Measurements from ENCODE around the gene XRCC5. TPM values are rescaled to one million over a fixed set of nuclear protein-coding genes. Genes with fewer than 3 reads are reported as not detected.

Gene XRCC5
- total and polyA plus RNA-seq, 8 donors = 212 to 302 (median 262) TPM

DNA sequence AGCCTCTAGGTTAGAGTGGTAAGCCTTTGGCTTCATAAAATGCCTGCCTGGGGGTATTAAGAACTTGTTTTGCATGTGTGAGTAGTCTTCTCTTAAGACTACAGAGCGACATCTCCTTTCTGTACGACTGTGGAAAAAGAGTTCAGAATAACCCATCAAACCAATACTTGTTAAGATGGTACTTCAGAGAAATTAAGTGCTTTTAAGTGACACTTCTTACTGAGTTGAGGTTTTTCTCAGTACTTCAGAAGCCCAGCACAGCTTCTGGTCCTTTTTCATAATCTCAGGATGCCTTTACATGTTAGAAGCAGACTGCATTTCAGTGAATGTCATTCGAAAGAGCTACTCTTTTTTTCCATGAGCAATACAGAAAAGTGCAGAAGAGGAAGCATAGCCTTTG lies 10.8 kb downstream of the XRCC5 start:
- TF ChIP-seq, protein P1, sequence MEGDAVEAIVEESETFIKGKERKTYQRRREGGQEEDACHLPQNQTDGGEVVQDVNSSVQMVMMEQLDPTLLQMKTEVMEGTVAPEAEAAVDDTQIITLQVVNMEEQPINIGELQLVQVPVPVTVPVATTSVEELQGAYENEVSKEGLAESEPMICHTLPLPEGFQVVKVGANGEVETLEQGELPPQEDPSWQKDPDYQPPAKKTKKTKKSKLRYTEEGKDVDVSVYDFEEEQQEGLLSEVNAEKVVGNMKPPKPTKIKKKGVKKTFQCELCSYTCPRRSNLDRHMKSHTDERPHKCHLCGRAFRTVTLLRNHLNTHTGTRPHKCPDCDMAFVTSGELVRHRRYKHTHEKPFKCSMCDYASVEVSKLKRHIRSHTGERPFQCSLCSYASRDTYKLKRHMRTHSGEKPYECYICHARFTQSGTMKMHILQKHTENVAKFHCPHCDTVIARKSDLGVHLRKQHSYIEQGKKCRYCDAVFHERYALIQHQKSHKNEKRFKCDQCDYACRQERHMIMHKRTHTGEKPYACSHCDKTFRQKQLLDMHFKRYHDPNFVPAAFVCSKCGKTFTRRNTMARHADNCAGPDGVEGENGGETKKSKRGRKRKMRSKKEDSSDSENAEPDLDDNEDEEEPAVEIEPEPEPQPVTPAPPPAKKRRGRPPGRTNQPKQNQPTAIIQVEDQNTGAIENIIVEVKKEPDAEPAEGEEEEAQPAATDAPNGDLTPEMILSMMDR (IDR thresholded peaks at IDR 0.05) = no peak
- DNase-seq = no peak
- peak; percentile 77 for ATAC-seq
- H3K4me1 ChIP-seq = peaks cover 4 to 48% of the 10 kb centered on the region in 2 donors
- no peaks in the 10 kb centered on the region for H3K27me3 ChIP-seq
- intact Hi-C loops (cut with DNase I) = no loop called here
- peaks cover 0 to 90% of the 10 kb centered on the region in 2 donors for H3K36me3 ChIP-seq
- no peak overlapping the region for H3K4me3 ChIP-seq
- no peaks in the 10 kb centered on the region for H3K9me3 ChIP-seq
- H3K27ac ChIP-seq = no peak overlapping the region

DNA sequence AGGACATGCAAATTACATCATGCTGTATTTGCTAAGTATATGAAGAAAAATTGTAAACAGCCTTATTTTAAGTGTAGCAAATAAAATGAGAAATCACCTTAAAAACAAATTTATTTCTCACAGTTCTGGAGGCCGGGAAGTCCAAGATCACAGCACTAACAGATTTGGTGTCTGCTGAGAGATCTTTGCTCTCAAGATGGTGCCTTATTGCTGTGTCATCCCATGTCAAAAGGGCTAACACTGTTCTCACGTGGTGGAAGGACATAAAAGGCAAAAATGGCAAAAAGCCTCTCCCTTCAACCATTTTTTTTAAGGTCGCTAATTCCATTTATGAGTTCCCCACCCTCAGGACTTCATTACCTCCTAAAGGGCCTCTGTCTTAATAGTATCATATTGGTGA lies 12.1 kb downstream of the XRCC5 start:
- ATAC-seq (no peak), DNase-seq (no peak)
- H3K9me3 ChIP-seq = no peaks in the 10 kb centered on the region
- no peak overlapping the region for H3K4me3 ChIP-seq
- TF ChIP-seq, protein P1 (IDR thresholded peaks at IDR 0.05) = no peak
- H3K27ac ChIP-seq = no peak overlapping the region
- no peaks in the 10 kb centered on the region for H3K27me3 ChIP-seq
- intact Hi-C loops (cut with DNase I) = no loop called here
- peaks cover 0 to 100% of the 10 kb centered on the region in 2 donors for H3K36me3 ChIP-seq
- H3K4me1 ChIP-seq = peaks cover 0 to 37% of the 10 kb centered on the region in 2 donors

DNA sequence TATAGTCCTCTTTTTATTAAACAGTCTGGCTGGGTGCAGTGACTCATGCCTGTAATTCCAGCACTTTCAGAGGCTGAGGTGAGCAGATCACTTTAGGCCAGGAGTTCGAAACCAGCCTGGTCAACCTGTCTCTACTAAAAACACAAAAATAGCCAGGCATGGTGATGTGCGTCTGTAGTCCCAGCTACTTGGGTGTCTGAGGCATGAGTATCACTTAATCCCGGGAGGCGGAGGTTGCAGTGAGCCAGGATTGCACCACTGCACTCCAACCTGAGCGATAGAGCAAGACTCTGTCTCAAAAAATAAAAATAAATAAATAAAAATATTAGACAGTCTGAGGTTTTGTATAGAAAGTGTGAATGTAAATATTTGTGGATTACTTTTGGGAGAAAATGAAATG lies 17.8 kb downstream of the XRCC5 start:
- Histone ChIP-seq H3K4me3 (no peak overlapping the region), H3K36me3 (peaks cover 0 to 100% of the 10 kb centered on the region in 2 donors), H3K27ac (no peak overlapping the region), H3K4me1 (peaks cover 0 to 29% of the 10 kb centered on the region in 2 donors), H3K27me3 (no peaks in the 10 kb centered on the region), H3K9me3 (no peaks in the 10 kb centered on the region)
- DNase-seq (no peak), ATAC-seq (no peak)
- intact Hi-C loops (cut with DNase I) = no loop called here
- TF ChIP-seq, protein P1 (IDR thresholded peaks at IDR 0.05) = no peak

DNA sequence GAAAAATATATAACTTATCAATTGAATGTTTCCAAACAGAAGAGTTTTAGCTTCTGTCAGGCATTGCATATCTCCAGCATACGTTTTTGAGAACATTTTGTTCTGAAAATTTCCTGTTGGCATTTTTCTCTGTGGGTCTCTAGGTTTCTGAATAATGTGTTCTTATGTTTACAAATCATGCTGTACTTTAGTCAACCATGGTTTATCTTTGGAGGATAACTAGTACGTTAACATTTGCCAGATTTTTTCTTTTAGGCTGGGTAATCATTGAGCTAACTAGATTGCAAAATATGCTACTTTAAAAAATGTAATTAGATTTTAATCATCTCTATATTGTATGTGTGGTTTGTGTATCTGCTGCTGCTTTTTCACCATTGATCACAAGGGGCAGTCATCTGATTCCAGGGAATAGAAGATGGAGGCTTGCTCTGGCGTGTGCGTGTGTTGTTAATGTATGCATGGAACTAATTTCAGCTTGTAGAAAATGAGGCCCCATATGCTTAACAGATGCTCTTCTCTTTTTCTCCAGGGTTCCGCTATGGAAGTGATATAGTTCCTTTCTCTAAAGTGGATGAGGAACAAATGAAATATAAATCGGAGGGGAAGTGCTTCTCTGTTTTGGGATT lies 21.3 kb downstream of the XRCC5 start:
- TF ChIP-seq, protein P1 (IDR thresholded peaks at IDR 0.05) = no peak
- DNase-seq (no peak), ATAC-seq (no peak)
- Histone ChIP-seq H3K4me1 (peaks cover 0 to 42% of the 10 kb centered on the region in 2 donors), H3K4me3 (no peak overlapping the region), H3K27me3 (no peaks in the 10 kb centered on the region), H3K9me3 (no peaks in the 10 kb centered on the region), H3K36me3 (peaks cover 0 to 100% of the 10 kb centered on the region in 2 donors), H3K27ac (peak overlapping the region in 1 of 2 donors; percentile 6)
- intact Hi-C loops (cut with DNase I) = no loop called here

DNA sequence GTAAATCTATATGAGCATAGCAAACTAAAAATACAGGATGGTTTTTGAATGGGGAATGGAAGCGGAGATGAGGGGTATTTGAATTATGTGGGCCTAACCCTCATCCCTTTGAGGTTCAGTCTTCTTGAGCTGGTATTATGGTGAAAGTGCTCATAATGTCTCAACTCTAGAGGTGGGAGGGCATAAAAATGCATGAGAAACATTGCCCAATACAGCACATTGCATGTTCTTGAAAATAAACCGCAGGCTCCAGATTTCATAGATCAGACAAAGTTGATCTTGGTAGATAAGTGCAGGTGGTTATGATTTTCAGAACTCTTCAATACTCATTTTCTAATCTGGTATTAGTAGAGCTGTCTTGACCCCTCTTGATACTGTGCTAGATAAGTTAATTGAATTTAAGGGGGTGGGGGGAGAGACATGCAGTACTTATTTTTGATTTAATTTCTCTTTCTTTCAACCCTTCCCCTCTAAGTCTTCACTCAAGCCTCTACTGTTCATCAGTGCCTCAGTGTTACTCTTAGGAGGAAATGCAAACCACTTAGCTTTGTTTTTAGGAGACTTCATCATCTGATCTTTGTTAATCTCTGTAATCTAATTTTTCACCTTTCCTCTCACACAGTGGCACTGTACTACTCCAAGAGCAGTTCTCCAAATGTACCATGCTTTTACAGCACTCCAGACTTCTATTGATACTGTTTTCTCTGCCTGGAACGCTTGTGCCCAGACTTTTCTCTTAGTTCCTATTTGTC lies 22.2 kb downstream of the XRCC5 start:
- ATAC-seq (no peak), DNase-seq (no peak)
- Histone ChIP-seq H3K4me3 (no peak overlapping the region), H3K36me3 (peaks cover 0 to 100% of the 10 kb centered on the region in 2 donors), H3K4me1 (peaks cover 0 to 42% of the 10 kb centered on the region in 2 donors), H3K9me3 (no peaks in the 10 kb centered on the region), H3K27me3 (no peaks in the 10 kb centered on the region), H3K27ac (peak overlapping the region in 1 of 2 donors; percentile 6)
- TF ChIP-seq, protein P1 (IDR thresholded peaks at IDR 0.05) = no peak
- intact Hi-C loops (cut with DNase I) = no loop called here
